ENCODE measurements around the gene SLITRK5.
A peak's percentile ranks its signal among the peaks of the same experiment; 100 is the strongest.

The SLITRK5 gene

GRCh38 chr13:87676254-87677042, 5.3 kb downstream of the SLITRK5 start:
- Histone ChIP-seq H3K36me3 (no peaks in the 10 kb centered on the region), H3K4me3 (ENCODE audit: low read depth, low read length) (no peak overlapping the region), H3K4me1 (no peaks in the 10 kb centered on the region), H3K9me3 (no peaks in the 10 kb centered on the region), H3K27me3 (peaks cover 6% of the 10 kb centered on the region; the same call in 1 of the 2 replicates)
- no peak for TF ChIP-seq CTCF (IDR thresholded peaks at IDR 0.05; ENCODE audit: low read depth, low read length)
- no peak for DNase-seq

GRCh38 chr13:87677043-87677495, 5.9 kb downstream of the SLITRK5 start:
- Histone ChIP-seq H3K4me3 (ENCODE audit: low read depth, low read length) (no peak overlapping the region), H3K4me1 (no peaks in the 10 kb centered on the region), H3K27me3 (peaks cover 6% of the 10 kb centered on the region; the same call in 1 of the 2 replicates), H3K9me3 (no peaks in the 10 kb centered on the region), H3K36me3 (no peaks in the 10 kb centered on the region)
- DNase-seq = no peak
- no peak for TF ChIP-seq CTCF (IDR thresholded peaks at IDR 0.05; ENCODE audit: low read depth, low read length)

GRCh38 chr13:87677496-87678371, 6.6 kb downstream of the SLITRK5 start:
- Histone ChIP-seq H3K27me3 (peaks cover 6% of the 10 kb centered on the region; the same call in 1 of the 2 replicates), H3K9me3 (no peaks in the 10 kb centered on the region), H3K4me1 (no peaks in the 10 kb centered on the region), H3K4me3 (ENCODE audit: low read depth, low read length) (peak overlapping the region; percentile 55), H3K36me3 (no peaks in the 10 kb centered on the region)
- TF ChIP-seq CTCF (IDR thresholded peaks at IDR 0.05; ENCODE audit: low read depth, low read length) = no peak
- DNase-seq = peak; percentile 57

- TF ChIP-seq CTCF (IDR thresholded peaks at IDR 0.05; ENCODE audit: low read depth, low read length) = no peak
- Histone ChIP-seq H3K36me3 (no peaks in the 10 kb centered on the region), H3K4me1 (no peaks in the 10 kb centered on the region), H3K9me3 (no peaks in the 10 kb centered on the region), H3K27me3 (peaks cover 6% of the 10 kb centered on the region; the same call in 1 of the 2 replicates), H3K4me3 (ENCODE audit: low read depth, low read length) (peak overlapping the region; percentile 55)
- DNase-seq = no peak
These were observed 7.2 kb downstream of the SLITRK5 start for GRCh38 chr13:87678372-87678752.

GRCh38 chr13:87680298-87680697, 9.1 kb downstream of the SLITRK5 start:
- DNase-seq = peak; percentile 20
- Histone ChIP-seq H3K4me3 (ENCODE audit: low read depth, low read length) (no peak overlapping the region), H3K4me1 (no peaks in the 10 kb centered on the region), H3K27me3 (no peaks in the 10 kb centered on the region), H3K36me3 (no peaks in the 10 kb centered on the region), H3K9me3 (no peaks in the 10 kb centered on the region)
- peak; percentile 50 for TF ChIP-seq CTCF (IDR thresholded peaks at IDR 0.05; ENCODE audit: low read depth, low read length)
